Thyroid gland (tissue), 4 donors: ENCODE measurements around the gene STK38. TPM values are rescaled to one million over a fixed set of nuclear protein-coding genes. Genes with fewer than 3 reads are reported as not detected.

Experiments used
- DNase-seq, 2 donors: peaks; one replicate each; pipeline ENCODE4 v3.0.0-alpha.2; 2019
- H3K27ac ChIP-seq, 3 donors: fragments of 200-600 bp; sonication (generic); 1 replicate in 2 of 3; 2 replicates in 1 of 3; pipeline ENCODE4 v1.5.1; 2016 to 2019; ENCODE audit warnings: mild to moderate bottlenecking in 1 of 3, moderate library complexity in 1 of 3
- H3K27me3 ChIP-seq: fragments of 200-600 bp; sonication (generic); one replicate; pipeline ENCODE4 v1.5.1; 2019
- H3K36me3 ChIP-seq, 2 donors: fragments of 200-600 bp; sonication (generic); one replicate each; pipeline ENCODE4 v1.5.1; 2016 to 2019
- H3K4me1 ChIP-seq, 2 donors: fragments of 200-600 bp; sonication (generic); one replicate each; pipeline ENCODE4 v1.5.1; 2017 to 2019
- H3K4me3 ChIP-seq, 3 donors: fragments of 200-600 bp; sonication (generic); replicated peaks in 1 of 3; 1 replicate in 2 of 3; 2 replicates in 1 of 3; pipeline ENCODE4 v1.5.1; 2016; ENCODE audit warnings: mild to moderate bottlenecking in 1 of 3
- H3K9me3 ChIP-seq: fragments of 200-600 bp; sonication (generic); one replicate; pipeline ENCODE4 v1.5.1; 2017
- CTCF ChIP-seq, 6 experiments: fragments of 200-600 bp in 3 of 6; fragments of 450-650 bp in 3 of 6; sonication (generic) in 3 of 6; IDR thresholded peaks; one replicate each; pipeline ENCODE4 v1.5.1; 2016 to 2019; ENCODE audit warnings: antibody characterized with exemption in 6 of 6, mild to moderate bottlenecking in 2 of 6, inconsistent platforms in 1 of 6, moderate library complexity in 1 of 6
- POLR2A ChIP-seq, 2 donors: fragments of 450-650 bp; IDR thresholded peaks; one replicate each; pipeline ENCODE4 v1.6.1; 2017; ENCODE audit warnings: antibody characterized with exemption in 2 of 2, mild to moderate bottlenecking in 2 of 2, moderate library complexity in 1 of 2
- WGBS, 2 donors: methylation state at CpG; one replicate each; pipeline ENCODE4 v1.1.5; 2017; 5-methylcytosine and 5-hydroxymethylcytosine counted together
- intact Hi-C: fragments of 100-400 bp; cut with DNase I; formaldehyde crosslinking; loops from one replicate; pipeline ENCODE4 v1.15.1; 2023
- total RNA-seq, 4 donors: library from RNA; depleted of rRNA; stranded (reverse); fragments of >200 nt; gene quantifications; one replicate each; pipeline ENCODE4 v1.2.3, GENCODE V29; 2016

STK38 gene
- total RNA-seq, 4 donors from 2014 or later = 11.9 to 21.9 (median 14.1) TPM

GRCh38 chr6:36546308-36546919 is 865 bp downstream of the STK38 start:
- peak overlapping the region; percentile 91 to 94 (median 93) for H3K27ac ChIP-seq
- peak overlapping the region; percentile 89 to 100 (median 95) for H3K4me3 ChIP-seq
- no peaks in the 10 kb centered on the region for H3K36me3 ChIP-seq
- peaks cover 8 to 25% of the 10 kb centered on the region in 2 donors for H3K4me1 ChIP-seq
- peak; percentile 7 for DNase-seq
- TF ChIP-seq POLR2A (IDR thresholded peaks at IDR 0.05) = no peak
- H3K27me3 ChIP-seq = no peaks in the 10 kb centered on the region
- H3K9me3 ChIP-seq = no peaks in the 10 kb centered on the region
- 2 to 3% methylated on average over 15 of the region's 15 CpGs for WGBS, 2 donors
- intact Hi-C loops = loop anchor here (10.0 kb wide), 1 partner anchor 112 kb away; no protein-coding TSS in a partner anchor

DNA sequence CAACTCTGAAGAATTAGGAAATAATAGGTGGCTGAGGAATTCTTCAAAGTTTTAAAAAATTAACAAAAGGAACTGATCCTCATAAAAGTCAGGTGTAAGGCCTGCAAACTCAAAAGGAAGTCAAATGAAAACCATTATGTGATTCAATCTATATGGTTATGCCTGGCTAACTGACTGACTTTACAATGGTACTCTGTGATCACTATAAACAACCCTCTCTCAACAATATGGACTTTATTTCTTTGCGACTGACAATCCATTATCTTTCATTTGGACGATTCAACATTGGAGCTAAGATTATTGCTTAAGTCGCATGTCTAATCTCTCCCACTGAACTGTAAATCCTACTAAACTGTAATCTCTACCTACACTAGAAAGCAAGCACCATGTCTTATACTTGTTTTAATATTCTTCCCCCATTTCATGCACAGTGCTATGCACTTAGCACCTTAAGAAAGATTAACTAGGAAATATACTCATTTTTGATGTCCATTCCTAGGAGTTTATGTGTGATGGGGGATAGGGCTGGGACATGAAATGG is 1.4 kb downstream of the STK38 start:
- Histone ChIP-seq H3K4me1 (peaks cover 8 to 25% of the 10 kb centered on the region in 2 donors), H3K36me3 (no peaks in the 10 kb centered on the region), H3K4me3 (peak overlapping the region in 1 of 3 donors; percentile 95), H3K27ac (peak overlapping the region in 2 of 3 donors; percentile 93 to 94), H3K27me3 (no peaks in the 10 kb centered on the region), H3K9me3 (no peaks in the 10 kb centered on the region)
- 55 to 63% methylated on average over 3 of the region's 3 CpGs for WGBS, 2 donors
- intact Hi-C loops = loop anchor here (10.0 kb wide), 1 partner anchor 111 kb away; no protein-coding TSS in a partner anchor
- no peak for DNase-seq
- TF ChIP-seq POLR2A (IDR thresholded peaks at IDR 0.05) = no peak
- TF ChIP-seq CTCF (IDR thresholded peaks at IDR 0.05) = no peak

GRCh38 chr6:36544228-36544627 is 3.1 kb downstream of the STK38 start:
- 80 to 86% methylated on average over 1 of the region's 1 CpG for WGBS, 2 donors
- H3K4me1 ChIP-seq = peaks cover 8 to 25% of the 10 kb centered on the region in 2 donors
- H3K4me3 ChIP-seq = no peak overlapping the region
- DNase-seq = no peak
- no peak overlapping the region for H3K27ac ChIP-seq
- H3K27me3 ChIP-seq = no peaks in the 10 kb centered on the region
- no peaks in the 10 kb centered on the region for H3K9me3 ChIP-seq
- TF ChIP-seq POLR2A (IDR thresholded peaks at IDR 0.05) (no peak), CTCF (IDR thresholded peaks at IDR 0.05) (no peak)
- peaks cover 0 to 6% of the 10 kb centered on the region in 2 donors for H3K36me3 ChIP-seq
- intact Hi-C loops = loop anchor here (10.0 kb wide), 1 partner anchor 109 kb away; no protein-coding TSS in a partner anchor

- H3K4me3 ChIP-seq = no peak overlapping the region
- peaks cover 0 to 11% of the 10 kb centered on the region in 2 donors for H3K36me3 ChIP-seq
- H3K4me1 ChIP-seq = peaks cover 8 to 20% of the 10 kb centered on the region in 2 donors
- H3K9me3 ChIP-seq = no peaks in the 10 kb centered on the region
- no peak overlapping the region for H3K27ac ChIP-seq
- intact Hi-C loops = loop anchor here (10.0 kb wide), 1 partner anchor 107 kb away; no protein-coding TSS in a partner anchor
- H3K27me3 ChIP-seq = no peaks in the 10 kb centered on the region
- DNase-seq = no peak
- no peak for TF ChIP-seq CTCF (IDR thresholded peaks at IDR 0.05)
- TF ChIP-seq POLR2A (IDR thresholded peaks at IDR 0.05) = no peak
- 91 to 96% methylated on average over 2 of the region's 2 CpGs for WGBS, 2 donors
Observed at GRCh38 chr6:36542041-36542440, 5.2 kb downstream of the STK38 start.

DNA sequence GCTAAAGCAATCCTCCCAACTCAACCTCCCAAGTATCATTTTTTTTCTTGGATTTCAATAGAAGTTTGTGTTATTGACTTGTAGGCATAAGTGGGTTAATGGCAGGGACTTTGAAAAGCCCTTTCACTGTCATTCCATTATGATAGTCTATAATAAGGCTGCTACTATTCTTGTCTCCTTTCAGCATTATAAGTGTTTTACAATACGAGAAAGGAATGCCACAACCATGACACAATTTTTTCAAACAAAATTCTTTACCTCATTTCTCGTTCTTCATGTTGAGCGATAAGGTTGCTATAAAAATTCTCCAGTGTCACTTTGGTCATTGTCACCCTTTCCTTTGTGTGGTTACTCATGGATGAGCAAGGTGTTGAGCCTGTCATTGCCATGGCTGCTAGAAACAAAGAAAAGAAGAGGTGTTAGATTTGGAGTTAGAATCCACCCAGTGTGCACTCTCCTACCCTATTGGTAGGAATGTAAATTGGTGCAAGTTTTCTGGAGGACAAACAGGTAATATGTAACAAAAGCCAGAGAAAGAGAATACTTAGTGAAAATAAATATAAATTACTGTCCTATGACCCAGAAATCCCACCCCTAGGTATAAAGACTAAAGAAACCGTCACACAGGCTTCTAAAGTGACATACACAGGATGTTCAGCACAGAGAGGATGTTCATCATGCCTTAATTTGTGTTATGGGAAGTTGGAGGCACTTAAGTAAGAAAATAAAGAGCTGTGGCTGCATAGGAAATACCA is 7.3 kb downstream of the STK38 start:
- intact Hi-C loops = loop anchor here (10.0 kb wide), 1 partner anchor 105 kb away; no protein-coding TSS in a partner anchor
- no peak for DNase-seq
- no peak for TF ChIP-seq CTCF (IDR thresholded peaks at IDR 0.05)
- TF ChIP-seq POLR2A (IDR thresholded peaks at IDR 0.05) = no peak
- H3K27me3 ChIP-seq = no peaks in the 10 kb centered on the region
- H3K4me3 ChIP-seq = no peak overlapping the region
- H3K4me1 ChIP-seq = peaks cover 8 to 16% of the 10 kb centered on the region in 2 donors
- H3K27ac ChIP-seq = no peak overlapping the region
- peaks cover 0 to 11% of the 10 kb centered on the region in 2 donors for H3K36me3 ChIP-seq
- 96% methylated on average over 4 of the region's 4 CpGs for WGBS, 2 donors
- H3K9me3 ChIP-seq = no peaks in the 10 kb centered on the region
